CD1c-positive myeloid dendritic cell (primary cell): ENCODE measurements around the gene GPR141.

Experiments used
- DNase-seq: peaks from one replicate; pipeline ENCODE4 v3.0.0-alpha.2; 2016; ENCODE audit errors: extremely low spot score

GPR141 gene

DNA sequence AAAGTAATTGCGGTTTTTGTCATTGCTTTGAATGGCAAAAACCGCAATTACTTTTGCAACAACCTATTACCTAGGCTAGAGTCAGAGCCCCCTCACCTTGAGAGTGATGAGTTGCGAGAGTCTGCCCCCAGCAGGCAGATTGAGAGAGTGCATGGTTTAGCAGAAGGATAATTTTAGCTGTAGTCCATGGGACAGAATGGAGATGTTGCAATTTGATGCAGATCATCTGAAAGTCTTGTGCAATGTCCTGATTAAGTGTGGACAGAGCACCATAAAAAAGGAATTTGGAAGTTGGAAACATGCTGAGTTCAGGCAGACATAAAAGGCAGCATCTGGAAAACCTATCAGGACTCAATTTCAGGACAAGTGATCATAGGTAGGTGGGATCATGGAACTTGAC is 48.7 kb downstream of the GPR141 start:
- DNase-seq: peak; percentile 77

DNA sequence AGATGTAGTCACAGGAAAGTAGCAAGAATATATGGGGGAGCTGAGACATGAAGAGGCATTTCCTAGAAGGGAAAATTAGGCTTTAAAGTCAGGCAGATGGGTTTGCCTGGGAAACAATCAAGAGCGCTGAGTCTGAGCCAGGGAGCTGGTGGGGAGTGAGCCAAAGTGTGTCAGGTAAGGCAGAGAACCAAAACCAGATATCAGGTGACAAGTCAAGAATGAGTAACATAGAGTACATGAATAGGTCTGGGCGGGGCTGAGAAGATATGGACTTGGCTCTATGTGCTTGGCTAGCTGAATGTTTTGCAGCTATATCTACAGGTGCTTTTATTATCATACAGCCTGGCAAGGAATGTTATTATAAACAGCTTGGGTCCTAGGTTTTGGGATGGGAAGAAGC is 49.3 kb downstream of the GPR141 start:
- no peak for DNase-seq

DNA sequence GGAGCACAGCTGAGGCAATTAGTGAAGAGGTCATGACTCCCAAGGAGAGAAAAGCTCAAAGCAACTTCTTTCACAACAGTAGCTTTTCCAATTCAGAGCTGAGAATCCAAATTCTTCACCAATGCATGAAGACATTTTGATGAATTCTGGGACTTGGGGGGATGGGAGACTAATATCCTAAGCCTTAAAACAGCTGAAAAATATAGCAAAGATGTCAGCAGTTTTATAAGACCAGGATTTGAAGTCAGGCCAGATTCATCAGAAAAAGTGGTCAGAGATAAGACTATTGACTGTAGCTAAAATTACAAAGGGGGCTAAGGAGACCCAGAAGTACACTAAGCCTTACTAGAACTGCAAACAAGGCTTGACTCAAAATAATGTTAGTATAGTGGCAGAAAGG is 51.6 kb downstream of the GPR141 start:
- DNase-seq: no peak

DNA sequence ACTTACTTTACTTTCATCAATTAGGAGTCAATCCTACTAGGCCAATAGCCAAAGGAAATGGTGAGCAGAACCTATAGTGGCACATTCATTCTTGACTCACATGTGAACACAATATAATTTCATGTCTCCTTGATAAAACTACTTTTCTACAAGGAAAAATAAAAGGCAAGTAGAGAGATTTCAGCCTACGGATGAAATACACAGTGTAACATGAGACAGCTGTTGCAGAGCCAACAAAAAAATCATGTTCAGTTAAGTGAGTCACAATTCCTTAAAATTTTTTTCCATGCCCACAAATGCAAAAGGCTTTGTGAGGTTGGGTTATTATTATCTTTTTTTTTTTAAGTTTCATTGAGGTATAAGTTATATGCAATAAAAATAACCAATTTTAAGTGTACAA is 54.8 kb downstream of the GPR141 start:
- DNase-seq: no peak

DNA sequence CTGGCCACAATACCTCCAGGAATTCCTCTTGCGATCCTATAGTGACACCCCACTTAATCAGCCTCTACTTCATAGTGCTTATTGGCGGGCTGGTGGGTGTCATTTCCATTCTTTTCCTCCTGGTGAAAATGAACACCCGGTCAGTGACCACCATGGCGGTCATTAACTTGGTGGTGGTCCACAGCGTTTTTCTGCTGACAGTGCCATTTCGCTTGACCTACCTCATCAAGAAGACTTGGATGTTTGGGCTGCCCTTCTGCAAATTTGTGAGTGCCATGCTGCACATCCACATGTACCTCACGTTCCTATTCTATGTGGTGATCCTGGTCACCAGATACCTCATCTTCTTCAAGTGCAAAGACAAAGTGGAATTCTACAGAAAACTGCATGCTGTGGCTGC is 56.8 kb downstream of the GPR141 start:
- DNase-seq: no peak

DNA sequence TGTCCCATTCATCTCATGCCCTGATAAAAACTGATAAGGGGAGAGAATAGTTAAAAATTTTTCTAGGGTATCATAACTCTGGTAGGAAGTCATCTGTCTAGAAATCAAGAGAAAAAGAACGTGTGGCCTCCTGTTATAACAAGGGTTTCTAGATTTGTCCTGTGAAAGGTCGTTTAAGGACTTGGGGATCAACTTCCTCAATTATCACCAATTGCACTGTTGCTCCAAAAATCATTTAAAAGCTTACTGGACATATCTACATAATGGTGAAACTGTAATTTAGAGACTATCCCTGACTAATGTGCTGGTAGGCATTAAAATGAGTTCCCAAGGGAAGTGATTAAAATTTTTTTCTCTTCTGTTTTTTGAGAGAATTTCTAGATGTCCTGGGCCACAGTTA is 58.2 kb downstream of the GPR141 start:
- peak; percentile 13 for DNase-seq

DNA sequence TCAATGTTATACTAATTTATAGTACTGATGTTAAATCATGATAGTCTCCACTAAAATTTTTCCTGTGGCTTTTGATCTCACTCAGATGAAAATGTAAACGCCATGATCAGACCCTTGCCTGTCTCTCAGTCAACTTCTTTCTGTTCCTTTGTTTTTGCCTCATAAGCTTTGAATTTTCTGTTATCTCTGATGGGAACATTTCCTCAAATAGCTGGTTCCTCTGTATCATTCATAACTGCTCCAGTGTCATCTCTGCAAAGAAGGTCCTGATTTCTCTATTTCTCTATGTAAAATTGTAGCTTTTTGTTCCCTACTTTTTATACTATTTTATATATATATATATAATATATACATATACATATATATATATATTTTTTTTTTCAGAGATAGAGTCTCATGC is 67.5 kb downstream of the GPR141 start:
- peak; percentile 32 for DNase-seq

DNA sequence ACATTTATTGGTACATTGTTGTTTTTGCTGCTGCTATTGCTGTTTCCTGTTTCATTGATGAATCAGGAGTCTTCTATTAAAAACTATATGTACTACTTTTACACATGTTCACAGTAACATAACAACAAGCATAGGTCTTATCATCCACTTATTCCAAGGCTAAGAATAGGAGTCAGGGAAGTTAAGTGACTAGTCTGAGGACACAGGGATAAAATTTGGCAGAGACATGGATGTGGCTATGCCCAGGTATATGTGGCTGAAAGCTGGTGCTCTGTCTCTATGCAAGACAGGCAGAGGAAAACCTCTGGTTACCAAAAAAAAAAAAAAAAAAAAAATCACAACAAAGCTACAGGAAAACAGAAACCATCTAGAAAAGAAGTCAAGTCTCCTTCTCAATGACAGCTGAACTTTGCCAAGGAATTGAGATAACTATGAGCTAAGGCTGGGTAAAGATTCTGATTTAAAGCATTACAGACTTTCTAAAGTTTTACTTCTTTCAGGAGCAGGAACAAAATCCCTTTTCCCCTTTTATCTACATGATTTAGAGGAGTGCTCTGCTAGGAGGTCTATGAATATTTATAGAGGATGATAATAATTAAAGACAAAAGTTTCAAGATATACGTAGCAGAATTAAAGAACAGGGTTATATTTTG is 70.0 kb downstream of the GPR141 start:
- DNase-seq: no peak

DNA sequence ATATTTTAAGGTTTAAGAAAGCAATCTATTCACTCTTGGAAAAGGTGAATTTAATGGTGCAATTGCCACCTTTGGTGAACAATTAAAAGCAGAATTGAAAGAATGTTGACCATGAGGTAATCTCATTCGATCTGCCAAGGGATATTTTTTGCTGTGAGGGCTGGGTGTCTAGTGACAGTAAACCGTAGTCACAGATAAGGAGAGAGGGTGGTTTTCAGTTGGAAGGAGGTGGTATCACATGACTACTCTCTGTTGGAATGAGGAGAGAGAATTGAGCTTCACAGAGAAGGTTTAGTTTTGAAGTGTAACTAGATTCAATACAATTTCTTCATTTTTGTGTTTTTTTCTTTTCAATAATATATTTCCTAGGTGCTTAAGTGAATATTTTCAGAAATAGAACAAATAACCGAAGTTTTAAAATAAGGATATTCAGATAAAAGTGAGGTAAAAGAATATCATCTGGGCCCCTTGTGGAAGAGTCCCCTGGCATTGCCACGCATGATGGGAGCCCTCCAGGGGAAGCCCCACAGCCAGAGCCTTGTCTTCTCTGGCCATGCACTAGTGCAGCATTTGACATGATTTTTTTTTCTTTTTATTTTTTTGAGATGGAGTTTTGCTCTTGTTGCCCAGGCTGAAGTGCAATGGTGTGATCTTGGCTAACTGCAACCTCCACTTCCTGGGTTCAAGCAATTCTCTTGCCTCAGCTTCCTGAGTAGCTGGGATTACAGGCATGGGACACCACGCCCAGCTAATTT is 73.4 kb downstream of the GPR141 start:
- no peak for DNase-seq

DNA sequence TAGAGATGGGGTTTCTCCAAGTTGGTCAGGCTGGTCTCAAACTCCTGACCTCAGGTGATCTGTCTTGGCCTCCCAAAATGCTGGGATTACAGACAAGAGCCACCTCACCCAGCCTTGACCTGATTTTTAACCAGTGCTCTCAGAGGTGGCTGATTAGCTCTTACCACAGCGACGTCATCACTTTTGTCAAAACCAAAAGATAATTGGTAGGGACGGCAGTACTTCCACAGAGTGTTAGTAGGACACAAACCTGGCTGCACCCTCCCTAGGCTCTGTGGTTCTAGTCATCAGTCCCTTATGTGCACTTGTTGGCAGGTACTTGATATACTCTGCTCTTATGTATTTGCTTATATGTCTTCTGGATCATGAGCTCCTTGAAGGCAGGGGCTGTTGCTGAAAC is 74.0 kb downstream of the GPR141 start:
- DNase-seq: no peak

DNA sequence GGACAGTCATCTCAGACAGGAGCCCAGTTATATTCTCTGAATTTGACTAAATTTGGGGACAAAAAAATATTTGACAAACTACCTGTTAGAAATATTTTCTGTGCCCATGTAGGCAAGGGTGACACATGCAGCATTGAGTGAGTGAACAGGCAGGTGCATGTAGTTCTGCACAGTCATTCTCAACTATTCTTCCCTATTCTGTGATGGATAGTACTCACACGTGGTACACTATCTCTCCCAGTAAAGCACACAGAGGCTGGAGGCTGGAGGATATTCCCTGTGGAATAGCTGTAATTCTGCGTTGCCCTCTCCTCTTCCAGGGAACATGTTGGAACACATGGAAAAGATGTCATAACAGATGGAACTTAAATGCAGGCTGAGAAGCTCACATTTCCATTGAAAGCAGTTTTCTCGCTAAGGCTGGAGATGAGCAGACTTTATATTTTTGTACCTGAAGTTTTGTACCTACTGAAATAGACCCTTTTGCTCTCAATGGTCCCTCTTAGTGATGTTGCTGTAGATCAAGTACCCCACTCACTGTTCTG is 75.0 kb downstream of the GPR141 start:
- no peak for DNase-seq

DNA sequence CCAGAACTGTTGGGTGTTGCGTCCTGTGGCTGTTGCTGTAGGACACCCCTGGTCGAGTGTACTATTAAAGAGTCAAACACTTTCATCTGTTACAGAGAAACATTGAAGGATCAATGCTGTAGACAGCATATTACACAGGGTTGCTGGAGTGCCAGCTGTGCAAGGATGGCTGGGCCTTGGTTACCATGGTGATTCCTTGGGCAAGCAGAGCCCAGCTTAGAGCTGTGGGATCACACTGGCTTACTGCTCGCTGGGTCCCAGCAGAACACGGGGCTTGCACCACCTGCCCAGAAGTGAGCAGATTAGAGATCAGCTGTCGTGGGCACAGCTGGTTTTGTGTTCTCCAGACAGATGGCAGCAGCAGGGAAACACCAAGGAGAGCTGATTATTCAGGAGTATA is 76.0 kb downstream of the GPR141 start:
- DNase-seq: no peak

DNA sequence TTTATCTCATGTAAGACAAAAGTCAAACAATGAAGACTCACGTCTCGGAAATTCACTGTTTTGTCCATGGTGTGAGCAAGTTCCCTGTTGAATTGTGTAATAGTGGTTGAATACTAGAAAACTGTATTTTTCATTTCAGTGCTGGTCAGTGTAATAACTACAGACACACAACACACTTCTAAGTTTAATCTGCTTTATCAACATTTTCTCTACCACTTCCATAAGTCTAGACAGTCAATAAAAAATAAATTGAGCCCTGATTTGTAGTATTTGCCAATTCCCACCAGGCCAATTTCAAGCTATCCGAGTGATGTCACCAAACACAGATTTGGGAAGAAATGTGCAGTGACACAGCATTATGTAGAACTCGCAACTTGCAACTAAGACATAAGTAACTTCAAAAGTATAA is 81.9 kb downstream of the GPR141 start:
- peak; percentile 52 for DNase-seq

DNA sequence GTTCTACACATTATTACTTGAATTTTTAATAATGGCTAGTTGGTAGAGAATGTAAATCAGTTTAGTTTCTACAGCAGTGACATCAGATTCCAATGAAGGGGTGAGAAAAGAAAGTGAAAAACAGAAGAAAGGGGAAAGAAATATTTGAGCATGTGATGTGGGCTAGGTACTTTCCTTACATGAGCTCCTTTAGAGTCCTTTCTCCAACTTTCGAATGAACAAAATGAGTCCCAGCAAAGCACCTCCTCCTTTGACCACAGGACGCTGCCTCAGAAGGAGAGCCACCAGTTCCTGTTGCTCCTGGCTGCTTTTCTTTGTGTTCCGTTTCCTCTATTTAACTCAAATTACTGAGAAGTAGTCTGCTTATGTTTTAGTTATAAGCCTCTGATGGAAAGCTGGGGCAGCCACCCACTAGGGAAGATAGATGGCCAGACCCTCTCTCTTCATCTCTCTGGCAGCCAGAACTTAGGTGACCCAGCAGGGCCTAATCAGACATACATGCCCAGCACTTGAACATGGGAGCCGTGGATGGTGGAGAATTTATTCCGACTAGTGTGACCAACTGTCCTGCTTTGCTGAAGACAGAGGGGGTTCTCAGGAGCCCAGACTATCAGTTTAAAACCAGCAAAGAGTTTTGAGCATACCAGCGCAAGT is 82.4 kb downstream of the GPR141 start:
- peak; percentile 85 for DNase-seq

DNA sequence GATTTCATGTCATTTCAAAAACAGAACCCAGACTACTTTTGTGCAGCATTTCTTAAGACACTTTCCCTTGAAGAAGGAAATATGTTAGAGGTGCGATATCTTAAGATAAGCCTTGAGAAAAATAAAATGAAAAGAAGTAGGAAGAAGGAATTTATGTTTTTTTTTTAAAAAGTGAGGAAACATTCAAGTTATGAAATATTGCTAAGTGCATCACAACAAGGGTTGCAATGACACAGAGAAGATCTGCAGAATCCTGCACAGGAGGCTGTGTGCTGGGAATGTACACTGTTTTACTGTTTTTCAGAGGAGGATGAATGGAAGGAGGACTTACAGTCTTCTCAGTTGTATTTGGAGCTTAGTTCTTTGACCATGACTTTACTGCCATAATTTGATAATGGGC is 85.0 kb downstream of the GPR141 start:
- DNase-seq: peak; percentile 3

DNA sequence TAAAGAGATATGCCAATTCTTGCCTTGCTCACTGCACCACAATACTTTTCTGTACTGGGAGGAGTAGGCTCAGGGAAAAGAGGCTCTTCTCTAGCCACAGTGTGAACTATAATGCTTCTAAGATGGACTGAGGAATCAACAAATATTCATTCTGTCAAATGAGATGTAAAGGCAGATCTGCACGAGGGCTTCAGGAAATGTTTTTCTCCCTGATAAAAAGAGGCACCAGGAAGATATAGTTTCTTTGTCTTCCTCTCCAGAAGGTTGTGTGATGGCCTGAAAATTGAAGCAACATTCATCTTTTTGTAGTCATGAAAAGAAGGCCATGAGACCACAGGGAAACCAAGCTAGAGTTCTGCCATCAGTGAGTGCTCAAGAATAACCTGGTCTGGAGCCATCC is 85.7 kb downstream of the GPR141 start:
- no peak for DNase-seq

DNA sequence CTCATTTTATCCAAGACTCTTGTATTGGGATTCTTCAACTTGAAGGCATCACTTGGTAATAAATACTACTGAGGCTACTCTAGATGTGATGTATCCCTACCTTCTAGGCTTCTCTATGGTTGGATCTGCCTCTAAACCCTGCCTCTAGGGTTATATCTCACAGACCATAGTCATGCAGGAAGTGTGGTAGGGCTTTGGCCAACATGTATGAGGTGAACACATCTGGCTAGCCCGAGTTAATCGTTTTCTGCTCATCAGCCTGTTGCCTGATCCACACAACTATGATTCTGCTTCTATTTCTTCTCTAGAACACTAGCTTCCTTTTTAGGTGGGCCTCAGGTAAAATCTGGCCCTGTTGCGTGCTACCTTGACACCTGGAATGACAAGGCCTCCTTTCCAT is 86.2 kb downstream of the GPR141 start:
- DNase-seq: no peak

DNA sequence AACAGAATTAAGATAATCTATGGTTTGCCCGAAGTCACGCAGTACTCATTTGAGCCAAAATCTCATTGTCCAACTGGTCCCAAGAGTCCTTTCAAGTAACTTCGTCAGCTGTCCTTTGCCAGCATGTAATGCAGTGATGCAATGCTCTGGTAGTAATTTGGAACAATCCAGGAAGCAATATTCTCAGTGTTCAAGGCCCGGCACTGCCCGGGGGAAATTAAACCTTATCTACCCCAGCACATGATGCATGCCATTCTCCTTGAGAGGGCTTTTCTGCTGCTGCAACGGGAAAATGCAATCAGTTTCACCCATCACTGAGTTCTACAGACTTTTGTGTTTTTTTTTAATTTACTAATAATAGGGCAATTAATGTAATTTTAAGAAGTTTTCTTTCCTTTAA is 87.3 kb downstream of the GPR141 start:
- DNase-seq: no peak

DNA sequence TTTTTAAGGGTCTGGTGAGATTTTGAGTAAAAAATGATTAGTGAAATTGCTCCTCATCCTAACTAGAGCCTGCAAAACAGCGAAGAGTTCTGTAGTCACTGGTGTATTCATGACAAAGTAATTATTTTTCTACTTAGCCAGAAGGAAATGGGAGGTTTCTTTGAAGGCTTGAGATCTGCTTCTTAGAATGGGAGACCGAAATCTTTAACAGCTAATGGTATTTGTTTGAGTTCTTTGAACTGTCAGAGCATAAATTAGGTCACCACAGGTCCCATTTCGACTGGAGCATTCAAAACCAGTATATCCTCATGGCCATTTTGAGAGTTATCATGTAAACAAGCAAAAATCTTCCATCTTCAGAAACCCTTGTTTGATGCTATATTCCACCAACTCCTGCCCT is 87.8 kb downstream of the GPR141 start:
- DNase-seq: no peak

DNA sequence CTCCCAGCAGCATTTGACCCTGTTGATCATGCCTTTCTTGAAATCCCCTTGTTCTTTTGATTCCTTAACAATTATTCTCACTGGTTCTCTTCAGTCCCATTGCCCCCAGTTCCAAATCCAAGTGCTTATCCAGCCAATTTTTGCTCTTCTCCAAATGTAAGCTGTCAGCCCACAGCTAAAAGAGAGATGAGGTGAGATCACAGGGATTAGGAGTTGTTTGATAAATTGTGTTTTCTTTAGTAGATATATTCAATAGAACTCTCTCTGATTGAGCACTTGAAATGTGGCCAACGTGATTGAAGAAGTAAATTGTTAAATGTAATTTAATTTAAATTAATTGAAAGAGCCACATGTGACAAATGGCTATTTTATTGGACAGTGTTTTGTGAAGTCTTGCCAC is 88.2 kb downstream of the GPR141 start:
- DNase-seq: no peak

DNA sequence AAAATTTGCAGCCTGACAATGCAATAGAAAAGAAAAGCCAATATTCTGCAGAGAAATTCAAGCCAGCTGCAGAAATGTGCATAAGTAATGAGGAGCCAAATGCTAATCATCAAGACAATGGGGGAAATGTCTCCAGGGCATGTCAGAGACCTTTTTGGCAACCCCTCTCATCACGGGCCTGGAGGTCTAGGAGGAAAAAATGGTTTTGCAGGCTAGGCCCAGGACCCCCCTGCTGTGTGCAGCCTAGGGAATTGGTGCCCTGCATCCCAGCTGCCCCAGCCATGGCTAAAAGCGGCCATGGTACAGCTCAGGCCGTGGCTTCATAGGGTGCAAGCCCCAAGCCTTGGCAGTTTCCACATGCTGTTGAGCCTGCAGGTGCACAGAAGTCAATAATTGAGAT is 92.4 kb downstream of the GPR141 start:
- no peak for DNase-seq

DNA sequence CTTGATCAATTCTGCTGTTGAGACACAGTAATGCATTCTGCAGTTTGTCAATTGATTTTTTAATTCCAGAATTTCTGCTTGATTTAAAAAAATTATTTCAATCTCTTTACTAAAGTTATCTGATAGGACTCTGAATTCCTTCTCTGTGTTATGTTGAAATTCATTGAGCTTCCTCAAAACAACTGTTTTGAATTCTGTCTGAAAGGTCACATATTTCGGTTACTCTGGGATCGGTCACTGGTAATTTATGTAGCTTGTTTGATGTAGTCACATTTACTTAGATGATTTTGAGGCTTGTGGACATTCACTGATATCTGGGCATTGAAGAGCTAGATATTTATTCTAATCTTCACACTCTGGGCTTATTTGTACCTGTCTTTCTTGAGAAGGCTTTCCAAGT is 97.6 kb downstream of the GPR141 start:
- DNase-seq: peak; percentile 40

DNA sequence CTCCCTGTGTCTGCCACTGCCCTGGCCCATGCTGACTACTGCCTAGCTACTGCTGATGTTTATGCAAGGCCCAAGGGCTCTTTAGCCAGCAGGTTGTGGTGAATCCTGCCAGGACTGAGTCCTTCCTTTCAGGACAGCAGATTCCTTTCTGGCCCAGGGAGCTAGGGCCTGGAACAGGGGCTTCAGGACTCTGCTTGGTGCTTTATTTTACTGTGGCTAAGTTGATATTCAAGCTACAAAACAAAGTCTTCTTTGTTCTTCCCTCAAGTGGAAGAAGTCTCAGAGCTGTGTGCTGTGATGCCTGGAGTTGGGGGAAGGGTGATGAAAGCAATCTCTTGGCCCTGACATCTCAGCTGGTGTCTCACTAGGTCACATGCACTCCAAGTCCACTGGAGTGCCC is 98.6 kb downstream of the GPR141 start:
- DNase-seq: no peak
